Thymus (tissue), 11 donors: ENCODE results near the gene SNAP29. TPM values are rescaled to one million over a fixed set of nuclear protein-coding genes. Genes with fewer than 3 reads are reported as not detected.

ENCODE experiments used
- DNase-seq, 9 donors: peaks; one replicate each; pipeline ENCODE4 v3.0.0-alpha.2; 2013; ENCODE audit warnings: low spot score in 9 of 9, low read depth in 6 of 9, missing footprints in 1 of 9
- H3K27ac ChIP-seq, 2 donors: one replicate each; pipeline ENCODE4 v1.5.1; 2013; ENCODE audit warnings: control low read depth in 1 of 2, low read depth in 1 of 2, low read length in 1 of 2, mild to moderate bottlenecking in 1 of 2, moderate library complexity in 1 of 2
- H3K27me3 ChIP-seq, 2 donors: one replicate each; pipeline ENCODE4 v1.5.1; 2013; ENCODE audit warnings: low read length in 1 of 2; ENCODE audit not compliant: control insufficient read depth in 2 of 2, insufficient read depth in 1 of 2
- H3K36me3 ChIP-seq, 2 donors: one replicate each; pipeline ENCODE4 v1.5.1; 2013; ENCODE audit warnings: low read length in 1 of 2, mild to moderate bottlenecking in 1 of 2, moderate library complexity in 1 of 2; ENCODE audit not compliant: control insufficient read depth in 2 of 2, insufficient read depth in 2 of 2
- H3K4me1 ChIP-seq, 2 donors: one replicate each; pipeline ENCODE4 v1.5.1; 2013; ENCODE audit warnings: low read length in 2 of 2; ENCODE audit not compliant: control insufficient read depth in 2 of 2, insufficient read depth in 2 of 2
- H3K4me3 ChIP-seq, 2 donors: one replicate each; pipeline ENCODE4 v1.5.1; 2013; ENCODE audit warnings: low read length in 2 of 2, control low read depth in 1 of 2, mild to moderate bottlenecking in 1 of 2
- H3K9me3 ChIP-seq, 2 donors: one replicate each; pipeline ENCODE4 v1.5.1; 2013; ENCODE audit warnings: low read length in 1 of 2, mild to moderate bottlenecking in 1 of 2; ENCODE audit not compliant: control insufficient read depth in 2 of 2, insufficient read depth in 1 of 2
- whole genome bisulfite sequencing: extraction: QIAGEN DNeasy Blood & Tissue Kit; methylation state at CpG from one replicate; pipeline ENCODE4 v1.1.7; 2013; 5-methylcytosine and 5-hydroxymethylcytosine counted together
- polyA plus RNA-seq: library from polyadenylated mRNA; stranded (reverse); fragments of 200-250 nt; gene quantifications from one replicate; pipeline ENCODE4 v1.2.3, GENCODE V29; 2013
- total RNA-seq: library from RNA; stranded (reverse); fragments of 120-200 nt; gene quantifications from one replicate; pipeline ENCODE4 v1.2.4, GENCODE V29; 2013
- donor health status: healthy.

SNAP29 gene
- total and polyA plus RNA-seq, 2 donors, result 13.4 to 19.2 TPM

GRCh38 chr22:20857838-20858614 lies 781 bp upstream of the SNAP29 start:
- Histone ChIP-seq H3K27me3 (no peaks in the 10 kb centered on the region), H3K36me3 (peaks cover 6 to 8% of the 10 kb centered on the region in 2 donors), H3K4me3 (peak overlapping the region; percentile 71 to 75), H3K27ac (peak overlapping the region; percentile 88 to 90), H3K9me3 (no peaks in the 10 kb centered on the region), H3K4me1 (peaks cover 27 to 39% of the 10 kb centered on the region in 2 donors)
- WGBS, result under 1% methylated on average over 38 of the region's 38 CpGs
- DNase-seq, result peak; percentile 55 to 91 (median 75)

DNA sequence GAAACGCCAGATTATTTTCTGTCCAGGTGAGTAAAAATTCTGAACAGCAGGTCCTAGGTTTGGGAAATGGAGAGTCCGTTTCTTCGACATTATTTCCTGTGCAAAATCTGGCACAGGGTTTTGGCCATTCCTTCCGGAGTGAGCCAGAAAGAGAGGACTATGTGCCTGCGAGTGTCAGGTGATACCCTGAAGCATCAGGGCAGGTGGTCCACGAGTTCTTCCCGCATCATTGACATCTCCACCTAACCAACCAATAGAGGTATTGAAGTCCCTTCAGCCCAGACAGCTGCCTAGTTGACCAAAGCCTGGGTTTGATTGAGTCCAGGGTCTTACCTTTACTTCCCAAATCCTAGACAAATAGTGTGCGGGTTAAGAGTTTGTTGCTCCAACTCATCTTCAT lies 808 bp downstream of the SNAP29 start:
- no peaks in the 10 kb centered on the region for H3K27me3 ChIP-seq
- DNase-seq, result no peak
- H3K36me3 ChIP-seq, result peaks cover 12 to 13% of the 10 kb centered on the region in 2 donors
- H3K27ac ChIP-seq, result no peak overlapping the region
- H3K4me3 ChIP-seq, result peak overlapping the region; percentile 67 to 71
- peaks cover 24 to 37% of the 10 kb centered on the region in 2 donors for H3K4me1 ChIP-seq
- H3K9me3 ChIP-seq, result no peaks in the 10 kb centered on the region
- 50% methylated on average over 8 of the region's 8 CpGs for WGBS

- H3K4me3 ChIP-seq, result no peak overlapping the region
- no peak overlapping the region for H3K27ac ChIP-seq
- H3K4me1 ChIP-seq, result peaks cover 9 to 31% of the 10 kb centered on the region in 2 donors
- DNase-seq, result no peak
- no peaks in the 10 kb centered on the region for H3K27me3 ChIP-seq
- H3K9me3 ChIP-seq, result no peaks in the 10 kb centered on the region
- peaks cover 14 to 17% of the 10 kb centered on the region in 2 donors for H3K36me3 ChIP-seq
- 93% methylated on average over 2 of the region's 2 CpGs for WGBS
These were observed 3.7 kb downstream of the SNAP29 start for GRCh38 chr22:20862540-20862939.

GRCh38 chr22:20863366-20863765 lies 4.6 kb downstream of the SNAP29 start:
- Histone ChIP-seq H3K4me3 (no peak overlapping the region), H3K4me1 (peaks cover 9 to 27% of the 10 kb centered on the region in 2 donors), H3K36me3 (peaks cover 16 to 18% of the 10 kb centered on the region in 2 donors), H3K9me3 (no peaks in the 10 kb centered on the region), H3K27ac (no peak overlapping the region), H3K27me3 (no peaks in the 10 kb centered on the region)
- 45% methylated on average over 4 of the region's 4 CpGs for WGBS
- DNase-seq, result no peak

- no peaks in the 10 kb centered on the region for H3K27me3 ChIP-seq
- no peak overlapping the region for H3K27ac ChIP-seq
- H3K4me3 ChIP-seq, result no peak overlapping the region
- 94% methylated on average over 12 of the region's 12 CpGs for WGBS
- H3K36me3 ChIP-seq, result peaks cover 16 to 18% of the 10 kb centered on the region in 2 donors
- DNase-seq, result no peak
- no peaks in the 10 kb centered on the region for H3K9me3 ChIP-seq
- H3K4me1 ChIP-seq, result peaks cover 8 to 27% of the 10 kb centered on the region in 2 donors
These were observed 5.5 kb downstream of the SNAP29 start for GRCh38 chr22:20864186-20864908.

DNA sequence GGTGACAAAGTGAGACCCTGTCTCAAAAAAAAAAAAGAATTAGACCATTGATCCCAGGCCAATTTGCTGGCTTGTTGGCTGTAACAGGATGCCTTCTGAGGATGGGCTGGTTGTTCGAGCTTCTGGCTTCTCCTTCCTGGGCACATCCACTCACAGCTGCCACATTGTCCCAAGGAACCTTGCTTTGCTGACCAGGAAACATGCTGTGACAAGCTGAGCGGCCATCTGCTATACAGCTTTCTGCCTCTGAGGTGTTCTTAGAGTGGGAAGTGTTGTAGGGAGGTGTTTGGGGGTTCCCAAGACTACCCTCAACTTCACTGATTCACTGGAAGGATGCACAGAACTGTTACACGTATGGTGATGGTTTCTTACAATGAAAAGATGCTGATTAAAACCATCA lies 6.5 kb downstream of the SNAP29 start:
- no peak for DNase-seq
- H3K4me3 ChIP-seq, result no peak overlapping the region
- H3K4me1 ChIP-seq, result peaks cover 2 to 18% of the 10 kb centered on the region in 2 donors
- WGBS, result 93% methylated on average over 3 of the region's 3 CpGs
- peaks cover 19 to 21% of the 10 kb centered on the region in 2 donors for H3K36me3 ChIP-seq
- no peaks in the 10 kb centered on the region for H3K27me3 ChIP-seq
- no peak overlapping the region for H3K27ac ChIP-seq
- H3K9me3 ChIP-seq, result no peaks in the 10 kb centered on the region

GRCh38 chr22:20865875-20866445 lies 7.2 kb downstream of the SNAP29 start:
- Histone ChIP-seq H3K27me3 (no peaks in the 10 kb centered on the region), H3K9me3 (no peaks in the 10 kb centered on the region), H3K4me1 (peaks cover 2 to 15% of the 10 kb centered on the region in 2 donors), H3K36me3 (peaks cover 26 to 28% of the 10 kb centered on the region in 2 donors), H3K4me3 (no peak overlapping the region), H3K27ac (no peak overlapping the region)
- 97% methylated on average over 8 of the region's 8 CpGs for WGBS
- no peak for DNase-seq

- 94% methylated on average over 5 of the region's 5 CpGs for WGBS
- Histone ChIP-seq H3K27me3 (no peaks in the 10 kb centered on the region), H3K27ac (no peak overlapping the region), H3K36me3 (peaks cover 29 to 34% of the 10 kb centered on the region in 2 donors), H3K4me1 (peaks cover 2 to 15% of the 10 kb centered on the region in 2 donors), H3K4me3 (no peak overlapping the region), H3K9me3 (no peaks in the 10 kb centered on the region)
- DNase-seq, result no peak
These were observed 7.9 kb downstream of the SNAP29 start for GRCh38 chr22:20866736-20867135.
